ENCODE data around the gene ASCC1. TPM values are rescaled to one million over a fixed set of nuclear protein-coding genes. Genes with fewer than 3 reads are reported as not detected.

Gene ASCC1
- polyA plus RNA-seq, 2 of the 4 experiments (the other 2 are of a cell fraction) = 56.5 to 82.3 TPM

DNA sequence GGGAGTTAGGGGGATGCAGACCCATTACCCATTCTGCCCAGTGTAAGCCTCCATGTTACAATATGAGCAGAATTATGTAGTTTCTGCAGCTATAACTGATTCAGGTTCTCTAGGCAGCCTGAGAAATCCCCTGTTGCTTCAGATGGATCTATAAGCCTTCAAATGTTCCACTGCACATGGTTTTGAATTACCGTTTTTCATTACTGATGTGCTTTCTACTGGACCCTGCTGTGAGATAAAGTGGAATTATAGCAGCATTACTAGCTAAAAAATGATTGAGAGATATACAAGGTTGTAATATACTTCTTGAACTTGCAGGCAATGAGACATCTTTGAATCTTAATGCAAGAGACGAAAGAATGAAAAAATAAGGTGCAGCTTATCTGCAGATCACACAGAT is 38.6 kb downstream of the ASCC1 start:
- Histone ChIP-seq H3K4me1 (peaks cover 42% of the 10 kb centered on the region), H3K9me3 (no peaks in the 10 kb centered on the region), H3K4me3 (no peak overlapping the region), H3K4me2 (no peak overlapping the region), H3K27ac (peak overlapping the region in 1 of 2 experiments; percentile 35; a peak in 2 of 6 replicates)
- ChIA-PET POLR2A (no interaction called here), CTCF (interaction anchor here (0.8 to 2.2 kb wide), 6 partner anchors 12 to 281 kb away, joined by 3 to 6 read pairs (median 4); no protein-coding TSS in a partner anchor)
- WGBS (ENCODE audit: missing lambda C conversion rate) = 93% methylated on average over 2 of the region's 2 CpGs
- no peak for TF ChIP-seq CEBPB (IDR thresholded peaks at IDR 0.05)
- TF ChIP-seq JUN (IDR thresholded peaks at IDR 0.05) = no peak
- no peak for TF ChIP-seq CHD4 (IDR thresholded peaks at IDR 0.05; ENCODE audit: borderline replicate concordance)
- TF ChIP-seq SREBF2 (IDR thresholded peaks at IDR 0.05) = no peak
- TF ChIP-seq HOXB5 (CRISPR knock-in tag; IDR thresholded peaks at IDR 0.05) = no peak
- no peak for ATAC-seq
- DNase-seq (ENCODE audit: low read depth in 1 of 2, low spot score in 1 of 2) = no peak
- FAIRE-seq = no peak

DNA sequence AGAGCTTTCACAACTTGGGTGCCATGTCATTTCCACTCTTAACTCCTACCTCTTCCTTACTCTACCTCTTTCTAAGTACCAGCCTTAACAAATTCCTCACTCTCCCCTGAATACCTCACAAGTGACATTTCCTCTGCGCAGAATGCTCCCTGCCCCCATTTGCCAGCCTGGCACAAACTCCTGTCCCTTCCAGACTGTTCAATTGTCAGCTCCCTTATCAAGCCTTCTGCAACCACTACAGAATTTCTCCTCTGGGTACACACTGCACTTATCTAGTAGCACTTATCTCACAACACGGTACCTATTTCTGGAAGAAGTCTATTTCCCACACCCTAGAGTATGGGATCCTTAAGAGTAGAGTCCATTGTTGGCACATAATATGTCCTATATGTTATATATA is 39.4 kb downstream of the ASCC1 start:
- Histone ChIP-seq H3K9me3 (no peaks in the 10 kb centered on the region), H3K27ac (peak overlapping the region; percentile 77 to 85; a peak in 5 of 6 replicates), H3K4me3 (no peak overlapping the region), H3K4me1 (peaks cover 50% of the 10 kb centered on the region), H3K4me2 (no peak overlapping the region)
- FAIRE-seq = no peak
- POLR2A ChIA-PET = no interaction called here
- no peak for TF ChIP-seq POLR2AphosphoS2 (conservative IDR thresholded peaks at IDR 0.05; ENCODE audit: low read length)
- no peak for TF ChIP-seq TFCP2L1 (CRISPR knock-in tag; IDR thresholded peaks at IDR 0.05)
- TF ChIP-seq POLR2A (IDR thresholded peaks at IDR 0.05; ENCODE audit: low read length) = no peak
- TF ChIP-seq FOXS1 (CRISPR knock-in tag; IDR thresholded peaks at IDR 0.05) = no peak
- no peak for TF ChIP-seq GATA3 (IDR thresholded peaks at IDR 0.05; ENCODE audit: borderline replicate concordance)
- TF ChIP-seq, protein P1, sequence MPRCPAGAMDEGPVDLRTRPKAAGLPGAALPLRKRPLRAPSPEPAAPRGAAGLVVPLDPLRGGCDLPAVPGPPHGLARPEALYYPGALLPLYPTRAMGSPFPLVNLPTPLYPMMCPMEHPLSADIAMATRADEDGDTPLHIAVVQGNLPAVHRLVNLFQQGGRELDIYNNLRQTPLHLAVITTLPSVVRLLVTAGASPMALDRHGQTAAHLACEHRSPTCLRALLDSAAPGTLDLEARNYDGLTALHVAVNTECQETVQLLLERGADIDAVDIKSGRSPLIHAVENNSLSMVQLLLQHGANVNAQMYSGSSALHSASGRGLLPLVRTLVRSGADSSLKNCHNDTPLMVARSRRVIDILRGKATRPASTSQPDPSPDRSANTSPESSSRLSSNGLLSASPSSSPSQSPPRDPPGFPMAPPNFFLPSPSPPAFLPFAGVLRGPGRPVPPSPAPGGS (IDR thresholded peaks at IDR 0.05) = no peak
- no peak for TF ChIP-seq RNF2 (IDR thresholded peaks at IDR 0.05; ENCODE audit: borderline replicate concordance, low read depth)
- CTCF ChIA-PET = interaction anchor here (0.5 to 1.5 kb wide), 5 partner anchors 11 to 280 kb away, joined by 3 to 6 read pairs (median 4); no protein-coding TSS in a partner anchor
- no peak for DNase-seq (ENCODE audit: low read depth in 1 of 2, low spot score in 1 of 2)
- 88% methylated on average over 2 of the region's 2 CpGs for WGBS (ENCODE audit: missing lambda C conversion rate)
- ATAC-seq = no peak

DNA sequence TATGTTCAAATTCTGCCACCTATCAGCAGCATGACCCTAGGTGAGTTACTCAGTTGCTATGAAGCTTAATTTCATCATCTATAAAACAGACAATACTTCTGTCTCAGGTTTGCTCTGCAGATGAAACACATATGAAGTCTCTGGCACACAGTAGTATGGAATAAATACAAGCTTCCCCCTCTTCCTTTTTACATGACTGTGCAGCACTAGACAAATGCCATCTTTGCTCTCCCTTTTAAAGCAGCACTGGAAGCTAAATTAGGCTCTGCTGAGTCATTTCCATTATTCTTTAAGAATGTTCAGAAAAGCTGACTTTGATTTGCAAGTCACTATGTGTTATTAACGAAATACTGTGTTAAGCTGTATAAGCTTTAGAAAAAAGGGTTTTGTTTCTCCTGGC is 40.9 kb downstream of the ASCC1 start:
- TF ChIP-seq RARB (CRISPR knock-in tag; IDR thresholded peaks at IDR 0.05) = no peak
- no peak for TF ChIP-seq POLR2A (IDR thresholded peaks at IDR 0.05; ENCODE audit: low read length)
- peak; percentile 58 for TF ChIP-seq MAFK (IDR thresholded peaks at IDR 0.05; ENCODE audit: partially characterized antibody)
- no peak for TF ChIP-seq NR3C1 (IDR thresholded peaks at IDR 0.05)
- peak; percentile 57 for TF ChIP-seq NFE2L2 (conservative IDR thresholded peaks at IDR 0.05; ENCODE audit: low read length)
- TF ChIP-seq FOSL2 (IDR thresholded peaks at IDR 0.05) = no peak
- peak; percentile 36; the same call in 1 of the 2 replicates for TF ChIP-seq FOSL2 (CRISPR knock-in tag; IDR thresholded peaks at IDR 0.05)
- no peak for TF ChIP-seq HOXA7 (CRISPR knock-in tag; IDR thresholded peaks at IDR 0.05)
- TF ChIP-seq HEYL (CRISPR knock-in tag; IDR thresholded peaks at IDR 0.05) = no peak
- TF ChIP-seq, protein P2, sequence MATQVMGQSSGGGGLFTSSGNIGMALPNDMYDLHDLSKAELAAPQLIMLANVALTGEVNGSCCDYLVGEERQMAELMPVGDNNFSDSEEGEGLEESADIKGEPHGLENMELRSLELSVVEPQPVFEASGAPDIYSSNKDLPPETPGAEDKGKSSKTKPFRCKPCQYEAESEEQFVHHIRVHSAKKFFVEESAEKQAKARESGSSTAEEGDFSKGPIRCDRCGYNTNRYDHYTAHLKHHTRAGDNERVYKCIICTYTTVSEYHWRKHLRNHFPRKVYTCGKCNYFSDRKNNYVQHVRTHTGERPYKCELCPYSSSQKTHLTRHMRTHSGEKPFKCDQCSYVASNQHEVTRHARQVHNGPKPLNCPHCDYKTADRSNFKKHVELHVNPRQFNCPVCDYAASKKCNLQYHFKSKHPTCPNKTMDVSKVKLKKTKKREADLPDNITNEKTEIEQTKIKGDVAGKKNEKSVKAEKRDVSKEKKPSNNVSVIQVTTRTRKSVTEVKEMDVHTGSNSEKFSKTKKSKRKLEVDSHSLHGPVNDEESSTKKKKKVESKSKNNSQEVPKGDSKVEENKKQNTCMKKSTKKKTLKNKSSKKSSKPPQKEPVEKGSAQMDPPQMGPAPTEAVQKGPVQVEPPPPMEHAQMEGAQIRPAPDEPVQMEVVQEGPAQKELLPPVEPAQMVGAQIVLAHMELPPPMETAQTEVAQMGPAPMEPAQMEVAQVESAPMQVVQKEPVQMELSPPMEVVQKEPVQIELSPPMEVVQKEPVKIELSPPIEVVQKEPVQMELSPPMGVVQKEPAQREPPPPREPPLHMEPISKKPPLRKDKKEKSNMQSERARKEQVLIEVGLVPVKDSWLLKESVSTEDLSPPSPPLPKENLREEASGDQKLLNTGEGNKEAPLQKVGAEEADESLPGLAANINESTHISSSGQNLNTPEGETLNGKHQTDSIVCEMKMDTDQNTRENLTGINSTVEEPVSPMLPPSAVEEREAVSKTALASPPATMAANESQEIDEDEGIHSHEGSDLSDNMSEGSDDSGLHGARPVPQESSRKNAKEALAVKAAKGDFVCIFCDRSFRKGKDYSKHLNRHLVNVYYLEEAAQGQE (IDR thresholded peaks at IDR 0.05) = no peak
- TF ChIP-seq MYC (IDR thresholded peaks at IDR 0.05; ENCODE audit: borderline replicate concordance, low read length) = no peak
- TF ChIP-seq, protein P3, sequence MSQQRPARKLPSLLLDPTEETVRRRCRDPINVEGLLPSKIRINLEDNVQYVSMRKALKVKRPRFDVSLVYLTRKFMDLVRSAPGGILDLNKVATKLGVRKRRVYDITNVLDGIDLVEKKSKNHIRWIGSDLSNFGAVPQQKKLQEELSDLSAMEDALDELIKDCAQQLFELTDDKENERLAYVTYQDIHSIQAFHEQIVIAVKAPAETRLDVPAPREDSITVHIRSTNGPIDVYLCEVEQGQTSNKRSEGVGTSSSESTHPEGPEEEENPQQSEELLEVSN (IDR thresholded peaks at IDR 0.05; ENCODE audit: borderline replicate concordance, low read depth) = no peak
- TF ChIP-seq ZSCAN20 (CRISPR knock-in tag; IDR thresholded peaks at IDR 0.05) = no peak
- TF ChIP-seq, protein P4, sequence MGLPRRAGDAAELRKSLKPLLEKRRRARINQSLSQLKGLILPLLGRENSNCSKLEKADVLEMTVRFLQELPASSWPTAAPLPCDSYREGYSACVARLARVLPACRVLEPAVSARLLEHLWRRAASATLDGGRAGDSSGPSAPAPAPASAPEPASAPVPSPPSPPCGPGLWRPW (IDR thresholded peaks at IDR 0.05) = no peak
- no peak for TF ChIP-seq EP300 (IDR thresholded peaks at IDR 0.05)
- TF ChIP-seq FOXS1 (CRISPR knock-in tag; IDR thresholded peaks at IDR 0.05) = no peak
- 38% methylated on average over 1 of the region's 1 CpG for WGBS (ENCODE audit: missing lambda C conversion rate)
- Histone ChIP-seq H3K4me3 (no peak overlapping the region), H3K9me3 (no peaks in the 10 kb centered on the region), H3K4me1 (peaks cover 63% of the 10 kb centered on the region), H3K4me2 (peak overlapping the region; percentile 57), H3K27ac (peak overlapping the region; percentile 77 to 85)
- no peak for FAIRE-seq
- ATAC-seq = no peak
- ChIA-PET CTCF (interaction anchor here (0.5 to 2.4 kb wide), 5 partner anchors 15 to 129 kb away, joined by 3 to 12 read pairs (median 3); no protein-coding TSS in a partner anchor), POLR2A (interaction anchor here (1.2 to 2.5 kb wide), 3 partner anchors 41 to 146 kb away, joined by 4 to 8 read pairs (median 6); partner anchors contain the start of gene ASCC1)
- DNase-seq (ENCODE audit: low read depth in 1 of 2, low spot score in 1 of 2) = peak in 1 of 2 experiments; percentile 25
